Fibroblast of lung (primary cell): Measurements from ENCODE around the gene ZNRD2. TPM values are rescaled to one million over a fixed set of nuclear protein-coding genes. Genes with fewer than 3 reads are reported as not detected.

Source experiments
- DNase-seq, 2 donors: peaks; one replicate each; pipeline versions ENCODE4 v3.0.0 to v3.0.0-alpha.2; 2010; ENCODE audit warnings: low read depth in 2 of 2
- H2AFZ ChIP-seq: 2 replicates; pipeline ENCODE4 v1.5.1; 2012; ENCODE audit warnings: low read length, control low read depth, inconsistent platforms
- H3K27ac ChIP-seq: 2 replicates; pipeline ENCODE4 v1.5.1; 2011; ENCODE audit warnings: low read length, control low read depth; ENCODE audit not compliant: insufficient read depth
- H3K27me3 ChIP-seq: 2 replicates; pipeline ENCODE4 v1.5.1; 2011; ENCODE audit warnings: mild to moderate bottlenecking, low read length; ENCODE audit not compliant: control insufficient read depth, insufficient read depth
- H3K36me3 ChIP-seq: 2 replicates; pipeline ENCODE4 v1.5.1; 2011; ENCODE audit warnings: low read length; ENCODE audit not compliant: control insufficient read depth, insufficient read depth
- H3K4me1 ChIP-seq: 2 replicates; pipeline ENCODE4 v1.5.1; 2011; ENCODE audit warnings: low read length; ENCODE audit not compliant: control insufficient read depth, insufficient read depth; ENCODE audit errors: extremely low read depth
- H3K4me2 ChIP-seq: 2 replicates; pipeline ENCODE4 v1.5.1; 2011; ENCODE audit warnings: low read length, control low read depth; ENCODE audit not compliant: insufficient read depth; ENCODE audit errors: extremely low read depth
- H3K4me3 ChIP-seq, 4 experiments: fragments of 200-600 bp in 1 of 4; sonication (generic) in 1 of 4; replicated peaks in 1 of 4; 2 replicates each; pipeline ENCODE4 v1.5.1; 2011 to 2016; ENCODE audit warnings: low read length in 4 of 4, low read depth in 3 of 4, mild to moderate bottlenecking in 3 of 4, control low read depth in 2 of 4, inconsistent platforms in 1 of 4, mixed read lengths in 1 of 4; ENCODE audit not compliant: insufficient read depth in 1 of 4; ENCODE audit errors: control extremely low read depth in 1 of 4
- H3K79me2 ChIP-seq: 2 replicates; pipeline ENCODE4 v1.5.1; 2012; ENCODE audit warnings: mild to moderate bottlenecking, low read length, inconsistent platforms; ENCODE audit not compliant: control insufficient read depth, insufficient read depth
- H3K9ac ChIP-seq: 2 replicates; pipeline ENCODE4 v1.5.1; 2011; ENCODE audit warnings: mild to moderate bottlenecking, low read length, control low read depth; ENCODE audit not compliant: insufficient read depth
- H3K9me3 ChIP-seq: 2 replicates; pipeline ENCODE4 v1.5.1; 2012; ENCODE audit warnings: low read depth, low read length; ENCODE audit not compliant: control insufficient read depth, insufficient read depth
- H4K20me1 ChIP-seq: 2 replicates; pipeline ENCODE4 v1.5.1; 2011; ENCODE audit warnings: low read length; ENCODE audit not compliant: control insufficient read depth, insufficient read depth; ENCODE audit errors: extremely low read depth
- CTCF ChIP-seq, 2 donors: IDR thresholded peaks in 1 of 2; conservative IDR thresholded peaks in 1 of 2; 1 replicate in 1 of 2; 2 replicates in 1 of 2; pipeline ENCODE4 v1.5.1; 2011 to 2012; ENCODE audit warnings: low read length in 2 of 2, control low read depth in 1 of 2, inconsistent platforms in 1 of 2, low read depth in 1 of 2, mild to moderate bottlenecking in 1 of 2
- EZH2 ChIP-seq: IDR thresholded peaks from 2 replicates; pipeline ENCODE4 v1.5.1; 2012; ENCODE audit warnings: low read length, control low read depth, mild to moderate bottlenecking; ENCODE audit errors: missing control alignments
- polyA plus RNA-seq, 2 donors: library from polyadenylated mRNA; depleted of rRNA in 1 of 2; stranded (reverse) in 1 of 2; unstranded in 1 of 2; fragments of >200 nt; gene quantifications; 2 replicates each; pipeline ENCODE4 v1.2.1, GENCODE V29; 2011 to 2012; ENCODE audit warnings: missing spikeins in 1 of 2
- total RNA-seq: library from RNA; depleted of rRNA; stranded (reverse); fragments of >200 nt; gene quantifications from 2 replicates; pipeline ENCODE4 v1.2.1, GENCODE V29; 2014

ZNRD2 gene
- total and polyA plus RNA-seq, 2 donors (not counting 1 experiment from before 2014, with no cell fraction given): 20.8 to 25.8 TPM

DNA sequence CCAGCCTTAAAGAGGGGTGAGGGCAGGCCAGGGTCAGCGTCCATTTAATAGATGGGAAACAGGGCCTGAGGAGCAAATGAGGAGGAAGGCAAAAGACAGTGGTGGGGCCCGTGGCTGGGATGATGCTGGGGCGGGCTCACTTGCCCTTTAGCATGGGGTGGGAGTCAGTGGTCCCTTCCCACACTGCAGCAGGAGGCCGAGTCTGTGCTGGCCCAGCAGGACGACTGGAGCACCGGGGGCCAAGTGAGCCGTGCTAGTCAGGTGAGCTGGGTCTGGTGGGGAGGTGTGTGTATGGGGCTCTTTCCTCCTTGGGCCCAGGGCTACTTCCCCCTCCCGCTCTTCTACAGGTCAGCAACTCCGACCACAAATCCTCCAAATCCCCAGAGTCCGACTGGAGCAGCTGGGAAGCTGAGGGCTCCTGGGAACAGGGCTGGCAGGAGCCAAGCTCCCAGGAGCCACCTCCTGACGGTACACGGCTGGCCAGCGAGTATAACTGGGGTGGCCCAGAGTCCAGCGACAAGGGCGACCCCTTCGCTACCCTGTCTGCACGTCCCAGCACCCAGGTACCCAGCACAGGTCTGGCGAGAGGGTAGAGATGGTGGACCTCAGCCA, 32.6 kb upstream of the ZNRD2 start:
- H4K20me1 ChIP-seq: no peaks in the 10 kb centered on the region
- no peak overlapping the region for H3K4me2 ChIP-seq
- H3K27ac ChIP-seq: no peak overlapping the region
- peaks cover 8% of the 10 kb centered on the region for H3K4me1 ChIP-seq
- no peak for DNase-seq
- H3K36me3 ChIP-seq: peaks cover 45% of the 10 kb centered on the region
- H3K9ac ChIP-seq: no peak overlapping the region
- TF ChIP-seq CTCF (conservative IDR thresholded peaks at IDR 0.05 in 1 of 2, IDR thresholded peaks at IDR 0.05 in 1 of 2; ENCODE audit: low read depth in 1 of 2, low read length in 2 of 2) (no peak), EZH2 (no peak)
- no peak overlapping the region for H2AFZ ChIP-seq
- no peak overlapping the region for H3K4me3 ChIP-seq
- H3K27me3 ChIP-seq: no peaks in the 10 kb centered on the region
- H3K9me3 ChIP-seq: no peaks in the 10 kb centered on the region
- H3K79me2 ChIP-seq: no peaks in the 10 kb centered on the region

DNA sequence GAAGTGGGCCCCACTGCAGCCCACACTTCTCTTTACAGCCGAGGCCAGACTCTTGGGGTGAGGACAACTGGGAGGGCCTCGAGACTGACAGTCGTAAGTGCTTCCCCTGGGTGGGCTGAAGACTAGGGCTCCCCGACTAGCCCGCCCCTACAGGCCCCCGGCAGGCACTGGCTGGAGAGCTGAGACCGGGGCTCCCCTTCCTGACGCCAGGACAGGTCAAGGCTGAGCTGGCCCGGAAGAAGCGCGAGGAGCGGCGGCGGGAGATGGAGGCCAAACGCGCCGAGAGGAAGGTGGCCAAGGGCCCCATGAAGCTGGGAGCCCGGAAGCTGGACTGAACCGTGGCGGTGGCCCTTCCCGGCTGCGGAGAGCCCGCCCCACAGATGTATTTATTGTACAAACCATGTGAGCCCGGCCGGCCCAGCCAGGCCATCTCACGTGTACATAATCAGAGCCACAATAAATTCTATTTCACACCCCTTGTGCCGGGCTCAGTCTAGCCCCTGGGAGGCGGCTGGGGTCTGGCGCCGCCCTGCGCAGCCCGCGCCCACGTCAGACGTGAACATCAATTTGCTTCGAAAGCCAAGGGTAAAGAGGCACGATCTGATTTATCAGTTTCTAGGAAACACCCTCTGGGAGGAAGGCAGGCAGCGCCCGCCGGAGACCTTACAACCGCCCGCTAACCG, 31.9 kb upstream of the ZNRD2 start:
- Histone ChIP-seq H3K4me2 (no peak overlapping the region), H3K36me3 (peaks cover 40% of the 10 kb centered on the region), H2AFZ (no peak overlapping the region), H4K20me1 (no peaks in the 10 kb centered on the region), H3K9me3 (no peaks in the 10 kb centered on the region), H3K4me3 (no peak overlapping the region), H3K79me2 (no peaks in the 10 kb centered on the region), H3K27me3 (no peaks in the 10 kb centered on the region), H3K4me1 (peaks cover 8% of the 10 kb centered on the region), H3K27ac (no peak overlapping the region), H3K9ac (no peak overlapping the region)
- no peak for TF ChIP-seq CTCF (conservative IDR thresholded peaks at IDR 0.05 in 1 of 2, IDR thresholded peaks at IDR 0.05 in 1 of 2; ENCODE audit: low read depth in 1 of 2, low read length in 2 of 2)
- no peak for TF ChIP-seq EZH2
- no peak for DNase-seq

GRCh38 chr11:65538915-65539743, 31.1 kb upstream of the ZNRD2 start:
- no peak overlapping the region for H3K9ac ChIP-seq
- DNase-seq: no peak
- no peak overlapping the region for H3K4me3 ChIP-seq
- H3K9me3 ChIP-seq: no peaks in the 10 kb centered on the region
- H3K27ac ChIP-seq: peak overlapping the region; percentile 59
- H3K36me3 ChIP-seq: peaks cover 38% of the 10 kb centered on the region
- TF ChIP-seq EZH2 (no peak), CTCF (conservative IDR thresholded peaks at IDR 0.05 in 1 of 2, IDR thresholded peaks at IDR 0.05 in 1 of 2; ENCODE audit: low read depth in 1 of 2, low read length in 2 of 2) (no peak)
- no peak overlapping the region for H3K4me2 ChIP-seq
- no peaks in the 10 kb centered on the region for H3K27me3 ChIP-seq
- H4K20me1 ChIP-seq: no peaks in the 10 kb centered on the region
- peaks cover 8% of the 10 kb centered on the region for H3K4me1 ChIP-seq
- no peaks in the 10 kb centered on the region for H3K79me2 ChIP-seq
- no peak overlapping the region for H2AFZ ChIP-seq
